Hepatocyte (in vitro differentiated cells): Measurements from ENCODE around the gene DPH1. TPM values are rescaled to one million over a fixed set of nuclear protein-coding genes. Genes with fewer than 3 reads are reported as not detected.

Source experiments
- DNase-seq: peaks from one replicate; pipeline ENCODE4 v3.0.0-alpha.2; 2016; ENCODE audit warnings: low spot score
- H2AFZ ChIP-seq: fragments of 200-600 bp; sonication (generic); 2 replicates; pipeline ENCODE4 v1.6.0; 2016; ENCODE audit warnings: antibody characterized with exemption, mild to moderate bottlenecking
- H3K27ac ChIP-seq: fragments of 200-600 bp; sonication (generic); 2 replicates; pipeline ENCODE4 v1.5.1; 2016; ENCODE audit warnings: mild to moderate bottlenecking
- H3K27me3 ChIP-seq: fragments of 200-600 bp; sonication (generic); 2 replicates; pipeline ENCODE4 v1.6.1; 2016
- H3K36me3 ChIP-seq: fragments of 200-600 bp; sonication (generic); replicated peaks from 2 replicates; pipeline ENCODE4 v1.5.1; 2016; ENCODE audit warnings: low read depth; ENCODE audit not compliant: insufficient read depth
- H3K4me1 ChIP-seq: fragments of 200-600 bp; sonication (generic); 2 replicates; pipeline ENCODE4 v1.5.1; 2016; ENCODE audit warnings: mild to moderate bottlenecking, moderate library complexity; ENCODE audit not compliant: insufficient read depth
- H3K4me2 ChIP-seq: fragments of 200-600 bp; sonication (generic); 2 replicates; pipeline ENCODE4 v1.6.0; 2016
- H3K4me3 ChIP-seq: fragments of 200-600 bp; sonication (generic); 2 replicates; pipeline ENCODE4 v1.5.1; 2016; ENCODE audit warnings: mild to moderate bottlenecking
- H3K79me2 ChIP-seq: fragments of 200-600 bp; sonication (generic); 2 replicates; pipeline ENCODE4 v1.6.0; 2017; ENCODE audit warnings: mild to moderate bottlenecking
- H3K9me2 ChIP-seq: fragments of 200-600 bp; sonication (generic); replicated peaks from 2 replicates; pipeline ENCODE4 v1.6.0; 2017; ENCODE audit warnings: mild to moderate bottlenecking; ENCODE audit not compliant: insufficient read depth
- H3K9me3 ChIP-seq: fragments of 200-600 bp; sonication (generic); 2 replicates; pipeline ENCODE4 v1.5.1; 2016; ENCODE audit warnings: low read depth, mild to moderate bottlenecking
- H4K20me1 ChIP-seq: fragments of 200-600 bp; sonication (generic); 2 replicates; pipeline ENCODE4 v1.6.0; 2016; ENCODE audit warnings: mild to moderate bottlenecking; ENCODE audit not compliant: insufficient read depth, poor library complexity, severe bottlenecking
- CTCF ChIP-seq: fragments of 200-600 bp; sonication (generic); IDR thresholded peaks from 2 replicates; pipeline ENCODE4 v1.5.1; 2016; ENCODE audit warnings: antibody characterized with exemption, mild to moderate bottlenecking; ENCODE audit not compliant: poor library complexity
- EZH2 ChIP-seq: fragments of 200-600 bp; sonication (generic); IDR thresholded peaks from 2 replicates; pipeline ENCODE4 v1.6.1; 2016; ENCODE audit warnings: antibody characterized with exemption, mild to moderate bottlenecking, borderline replicate concordance
- EZH2phosphoT487 ChIP-seq: fragments of 200-600 bp; sonication (generic); IDR thresholded peaks from one replicate; pipeline ENCODE4 v1.6.1; 2018; ENCODE audit warnings: antibody characterized with exemption, mild to moderate bottlenecking, low read depth, moderate library complexity; ENCODE audit not compliant: unreplicated experiment, severe bottlenecking
- WGBS: methylation state at CpG from one replicate; pipeline ENCODE4 v1.1.6; 2016; ENCODE audit warnings: low lambda C conversion rate; ENCODE audit errors: missing lambda C conversion rate; 5-methylcytosine and 5-hydroxymethylcytosine counted together
- polyA plus RNA-seq: library from polyadenylated mRNA; unstranded; fragments of >200 nt; fragmentation: Nextera tagmentation; extraction: Ambion mirVana; gene quantifications from 2 replicates; pipeline ENCODE4 v1.2.1, GENCODE V29; 2016
- total RNA-seq: library from RNA; depleted of rRNA; stranded (reverse); fragments of >200 nt; gene quantifications from 2 replicates; pipeline ENCODE4 v1.2.3, GENCODE V29; 2014

The DPH1 gene
- total and polyA plus RNA-seq, 2 experiments from 2014 or later, result 27.8 to 45.2 TPM

DNA sequence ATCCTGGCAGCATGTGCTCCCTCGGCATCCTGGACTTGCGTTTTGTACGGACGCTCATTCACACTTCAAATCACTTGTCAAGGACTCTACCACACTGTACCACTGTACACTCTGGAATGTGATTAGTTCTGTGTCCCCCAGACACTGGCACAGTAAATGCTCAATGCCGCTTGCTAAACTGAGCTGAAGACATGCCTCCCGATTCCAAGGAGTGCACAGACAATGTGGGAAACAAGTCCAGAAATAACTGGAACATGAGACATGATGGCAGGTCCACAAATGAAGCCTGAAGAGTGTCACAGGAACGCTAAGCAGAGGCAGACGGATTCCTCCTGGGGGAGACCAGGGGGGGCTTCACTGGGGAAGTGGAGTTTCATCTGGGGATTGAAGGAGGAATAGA, 47.1 kb downstream of the DPH1 start:
- H4K20me1 ChIP-seq, result no peaks in the 10 kb centered on the region
- no peak for TF ChIP-seq CTCF
- no peak for TF ChIP-seq EZH2
- no peak for TF ChIP-seq EZH2phosphoT487
- peaks cover 35% of the 10 kb centered on the region for H3K4me1 ChIP-seq
- H3K36me3 ChIP-seq, result peaks cover 5% of the 10 kb centered on the region
- H3K9me3 ChIP-seq, result no peaks in the 10 kb centered on the region
- no peaks in the 10 kb centered on the region for H3K9me2 ChIP-seq
- H3K4me2 ChIP-seq, result no peak overlapping the region
- no peak overlapping the region for H3K4me3 ChIP-seq
- no peak overlapping the region for H2AFZ ChIP-seq
- 76% methylated on average over 8 of the region's 8 CpGs for WGBS
- H3K79me2 ChIP-seq, result no peaks in the 10 kb centered on the region
- peak overlapping the region; percentile 89 for H3K27ac ChIP-seq
- DNase-seq, result no peak
- H3K27me3 ChIP-seq, result no peaks in the 10 kb centered on the region

GRCh38 chr17:2081564-2081963, 51.6 kb downstream of the DPH1 start:
- peaks cover 57% of the 10 kb centered on the region for H3K4me1 ChIP-seq
- no peaks in the 10 kb centered on the region for H3K9me3 ChIP-seq
- peak overlapping the region; percentile 92 for H3K27ac ChIP-seq
- no peaks in the 10 kb centered on the region for H3K27me3 ChIP-seq
- no peaks in the 10 kb centered on the region for H4K20me1 ChIP-seq
- H3K4me2 ChIP-seq, result no peak overlapping the region
- peaks cover 5% of the 10 kb centered on the region for H3K36me3 ChIP-seq
- no peak overlapping the region for H3K4me3 ChIP-seq
- TF ChIP-seq EZH2 (no peak), EZH2phosphoT487 (no peak), CTCF (no peak)
- WGBS, result 87% methylated on average over 9 of the region's 9 CpGs
- no peaks in the 10 kb centered on the region for H3K79me2 ChIP-seq
- no peak overlapping the region for H2AFZ ChIP-seq
- no peak for DNase-seq
- no peaks in the 10 kb centered on the region for H3K9me2 ChIP-seq

DNA sequence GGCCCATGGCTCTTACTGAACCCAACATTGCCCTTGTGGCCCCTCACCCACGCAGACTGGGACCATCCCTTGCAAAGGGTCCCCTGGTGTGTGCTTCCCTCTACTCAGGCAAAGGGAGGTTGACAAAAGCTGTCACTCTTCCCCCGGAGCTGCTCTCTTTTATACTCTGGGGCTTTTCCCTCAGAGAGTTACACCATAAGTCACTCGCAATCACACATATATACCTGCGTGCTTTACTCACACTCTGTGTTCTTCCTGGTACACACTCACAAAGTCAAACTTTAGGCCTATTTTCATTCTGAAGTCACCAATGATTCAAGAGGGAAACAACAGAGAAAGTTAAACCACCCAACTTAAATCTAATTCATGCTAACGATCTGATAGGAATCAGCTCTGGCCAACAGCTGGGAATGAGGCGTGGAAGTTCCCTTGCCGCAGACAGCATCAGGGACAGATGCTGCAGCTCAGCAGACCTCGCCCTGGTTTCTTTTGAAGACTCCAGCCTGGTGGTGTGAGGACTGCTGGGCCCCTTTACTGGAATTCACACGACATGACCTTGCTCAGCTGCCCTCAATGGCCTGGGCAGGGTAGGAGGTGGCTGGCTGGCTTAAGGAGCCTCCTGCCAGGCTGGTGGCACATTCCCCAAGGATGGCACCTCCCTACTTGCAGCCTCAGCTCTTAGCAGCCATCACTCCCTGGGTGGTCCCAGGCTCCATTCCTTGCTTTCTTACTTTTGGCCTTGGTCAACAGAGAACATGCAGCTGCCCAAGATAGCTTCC, 52.2 kb downstream of the DPH1 start:
- Histone ChIP-seq H4K20me1 (no peaks in the 10 kb centered on the region), H3K4me2 (no peak overlapping the region), H3K79me2 (no peaks in the 10 kb centered on the region), H3K27me3 (no peaks in the 10 kb centered on the region), H3K27ac (peak overlapping the region; percentile 92), H3K4me1 (peaks cover 51% of the 10 kb centered on the region), H2AFZ (no peak overlapping the region), H3K4me3 (no peak overlapping the region), H3K9me2 (no peaks in the 10 kb centered on the region), H3K9me3 (no peaks in the 10 kb centered on the region), H3K36me3 (peaks cover 4% of the 10 kb centered on the region)
- TF ChIP-seq CTCF, result no peak
- TF ChIP-seq EZH2, result no peak
- no peak for TF ChIP-seq EZH2phosphoT487
- WGBS, result 69% methylated on average over 9 of the region's 9 CpGs
- DNase-seq, result no peak
